ENCODE data around the gene ABCA7. TPM values are rescaled to one million over a fixed set of nuclear protein-coding genes. Genes with fewer than 3 reads are reported as not detected.

ABCA7 gene
- total and polyA plus RNA-seq, 2 of the 8 experiments (the other 6 are each of a cell fraction or from before 2014, with no cell fraction given): 10.4 to 25.6 TPM

GRCh38 chr19:999379-999719 is 40.6 kb upstream of the ABCA7 start:
- FAIRE-seq (no peak), DNase-seq (ENCODE audit: low read depth in 1 of 2, low spot score in 2 of 2) (no peak)
- POLR2A ChIA-PET (ENCODE audit: partially characterized antibody): interaction anchor here (1.0 to 7.3 kb wide), 3 partner anchors 8 to 39 kb away, joined by 3 to 81 read pairs (median 4); partner anchors contain the start of gene WDR18
- Histone ChIP-seq H3K27me3 (replicated peaks in 1 of 4; ENCODE audit: control insufficient read depth in 3 of 4, extremely low read depth in 1 of 4, insufficient read depth in 3 of 4, low read length in 3 of 4) (peaks cover 6 to 33% (median 19%) of the 10 kb centered on the region in 4 experiments), H3K4me3 (ENCODE audit: extremely low read depth in 1 of 4, insufficient read depth in 2 of 4, low read depth in 3 of 4, low read length in 4 of 4) (no peak overlapping the region), H2AFZ (ENCODE audit: low read length) (no peak overlapping the region), H3K79me2 (ENCODE audit: control insufficient read depth in 1 of 2, insufficient read depth in 2 of 2, low read length in 2 of 2) (no peaks in the 10 kb centered on the region), H2BK15ac (ENCODE audit: low read length) (no peak overlapping the region), H4K91ac (replicated peaks; ENCODE audit: insufficient read length, low read length) (no peak overlapping the region), H4K8ac (ENCODE audit: extremely low read depth, insufficient read depth, low read length) (no peak overlapping the region; the same call in 1 of the 2 replicates), H3K9ac (replicated peaks in 1 of 4; ENCODE audit: extremely low read depth in 1 of 4, low read depth in 3 of 4, low read length in 3 of 4) (no peak overlapping the region; a peak in 1 of 7 replicates), H2BK20ac (ENCODE audit: low read length) (no peak overlapping the region), H3K4ac (replicated peaks; ENCODE audit: insufficient read length, low read depth, low read length) (no peak overlapping the region), H3K23me2 (ENCODE audit: low read depth, low read length) (peaks cover 4% of the 10 kb centered on the region; the same call in 1 of the 2 replicates), H4K5ac (ENCODE audit: insufficient read length, low read depth, low read length) (no peak overlapping the region), H2AK5ac (ENCODE audit: low read depth, low read length) (no peak overlapping the region), H3K18ac (ENCODE audit: extremely low read depth, low read length) (no peak overlapping the region), H4K20me1 (replicated peaks in 1 of 2; ENCODE audit: control insufficient read depth in 1 of 2, insufficient read depth in 2 of 2, low read length in 2 of 2) (peaks cover 0 to 4% of the 10 kb centered on the region in 2 experiments), H2BK120ac (replicated peaks; ENCODE audit: low read depth, low read length) (no peak overlapping the region), H3K27ac (ENCODE audit: low read depth, low read length) (no peak overlapping the region), H3K9me3 (ENCODE audit: insufficient read depth in 2 of 2, low read depth in 1 of 2, low read length in 1 of 2) (no peaks in the 10 kb centered on the region), H3K36me3 (ENCODE audit: control insufficient read depth in 2 of 4, insufficient read depth in 4 of 4, low read length in 3 of 4) (no peaks in the 10 kb centered on the region; a peak in 2 of 8 replicates), H3K23ac (ENCODE audit: insufficient read length) (no peak overlapping the region), H3K56ac (replicated peaks; ENCODE audit: insufficient read length, low read depth, low read length) (no peak overlapping the region), H2BK5ac (ENCODE audit: low read depth, low read length) (no peak overlapping the region), H3K79me1 (ENCODE audit: low read depth, low read length) (no peaks in the 10 kb centered on the region), H3K14ac (ENCODE audit: insufficient read length) (no peak overlapping the region), H3K4me2 (ENCODE audit: insufficient read depth in 1 of 2, low read depth in 2 of 2, low read length in 2 of 2) (no peak overlapping the region), H2BK12ac (ENCODE audit: low read depth, low read length) (no peak overlapping the region), H3K4me1 (replicated peaks in 1 of 4; ENCODE audit: control insufficient read depth in 3 of 4, insufficient read depth in 4 of 4, low read length in 3 of 4) (peaks cover 0 to 10% (median 6%) of the 10 kb centered on the region in 4 experiments; a peak in 3 of 7 replicates)
- CTCF ChIA-PET (ENCODE audit: partially characterized antibody): interaction anchor here (0.6 to 2.3 kb wide), 7 partner anchors 18 to 136 kb away, joined by 3 to 13 read pairs (median 4); partner anchors contain the start of gene ARHGAP45
- TF ChIP-seq HDAC2 (IDR thresholded peaks at IDR 0.05; ENCODE audit: borderline replicate concordance in 1 of 2, low read depth in 2 of 2, low read length in 2 of 2) (no peak), SUZ12 (IDR thresholded peaks at IDR 0.05; ENCODE audit: low read length) (no peak), CHD1 (IDR thresholded peaks at IDR 0.05; ENCODE audit: low read depth, low read length) (no peak)
- 93% methylated on average over 3 of the region's 3 CpGs; no CpG with 5 or more reads in 1 of the 2 experiments for WGBS, 2 experiments (ENCODE audit: extremely low coverage in 1 of 2, insufficient coverage in 1 of 2, insufficient read length in 1 of 2, insufficient replicate concordance in 2 of 2, low coverage in 1 of 2, low lambda C conversion rate in 2 of 2, missing lambda C conversion rate in 1 of 2)
